Ovary (tissue), 3 donors: ENCODE data around the gene IL27RA.

ENCODE experiments used
- CTCF ChIP-seq, 3 donors: fragments of 450-650 bp in 2 of 3; fragments of 200-600 bp in 1 of 3; IDR thresholded peaks; one replicate each; pipeline versions ENCODE4 v1.5.1 to v1.8.0; 2016 to 2022; ENCODE audit warnings: antibody characterized with exemption in 3 of 3, mild to moderate bottlenecking in 1 of 3
- POLR2A ChIP-seq: fragments of 450-650 bp; IDR thresholded peaks from one replicate; pipeline ENCODE4 v1.6.1; 2017; ENCODE audit warnings: antibody characterized with exemption, mild to moderate bottlenecking, moderate library complexity
- donor health status: DM: no; HTN: no; CAD: no.

DNA sequence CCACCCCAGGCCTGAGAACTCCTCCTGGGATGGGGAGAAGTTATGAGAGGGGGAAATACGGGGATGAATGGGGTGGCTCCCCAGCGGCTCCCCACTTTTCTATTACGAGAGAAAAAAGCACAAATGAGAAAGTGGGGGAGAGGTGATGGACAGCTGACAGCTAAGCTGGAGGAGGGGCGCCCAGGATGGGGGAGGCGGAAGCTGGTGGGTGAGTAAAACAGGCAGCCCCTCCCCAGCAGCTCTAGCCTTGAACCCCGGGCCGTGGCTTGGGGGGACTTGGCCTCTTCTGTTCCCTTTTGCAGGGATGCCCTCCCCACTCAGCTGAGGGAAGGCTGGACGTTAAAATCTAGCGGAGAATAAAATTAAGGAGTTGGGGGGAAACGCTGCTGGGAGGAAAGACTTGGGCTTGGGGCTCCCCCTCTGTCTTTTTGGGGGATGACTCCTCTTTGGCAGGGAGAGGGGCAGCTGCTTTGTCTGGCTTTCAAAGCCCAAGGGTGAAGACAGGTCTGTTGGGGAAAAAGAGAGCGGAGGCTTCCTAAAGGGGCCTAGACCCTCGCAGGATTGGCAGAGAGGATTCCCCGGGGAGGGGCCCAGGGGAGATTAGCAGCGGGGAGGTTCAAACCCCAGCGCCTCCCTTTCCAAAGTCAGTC is 60.4 kb downstream of the IL27RA start:
- no peak for TF ChIP-seq CTCF (IDR thresholded peaks at IDR 0.05)
- no peak for TF ChIP-seq POLR2A
